NCI-H460 (cell line): ENCODE measurements around the gene MATK. TPM values are rescaled to one million over a fixed set of nuclear protein-coding genes. Genes with fewer than 3 reads are reported as not detected.
"Not testable (repeated sequence)": the region's sequence is repeated elsewhere in the genome, so short reads cannot be mapped to it uniquely, and the experiment has no call there.

Experiments used
- DNase-seq: peaks from one replicate; pipeline ENCODE4 v3.0.0-alpha.2; 2016; ENCODE audit warnings: low read depth; ENCODE audit errors: extremely low read depth
- total RNA-seq: library from RNA; depleted of rRNA; stranded (reverse); fragments of >200 nt; shearing (Covaris generic); gene quantifications from 2 replicates; pipeline ENCODE4 v1.2.3, GENCODE V29; 2014

The MATK gene
- total RNA-seq, 1 experiment from 2014 or later = not detected

- DNase-seq = no peak
Observed at GRCh38 chr19:3816566-3817218, 30.5 kb upstream of the MATK start.

GRCh38 chr19:3816148-3816547 is 30.0 kb upstream of the MATK start:
- not testable (repeated sequence) for DNase-seq

- no peak for DNase-seq
Observed at GRCh38 chr19:3814648-3815047, 28.5 kb upstream of the MATK start.

DNA sequence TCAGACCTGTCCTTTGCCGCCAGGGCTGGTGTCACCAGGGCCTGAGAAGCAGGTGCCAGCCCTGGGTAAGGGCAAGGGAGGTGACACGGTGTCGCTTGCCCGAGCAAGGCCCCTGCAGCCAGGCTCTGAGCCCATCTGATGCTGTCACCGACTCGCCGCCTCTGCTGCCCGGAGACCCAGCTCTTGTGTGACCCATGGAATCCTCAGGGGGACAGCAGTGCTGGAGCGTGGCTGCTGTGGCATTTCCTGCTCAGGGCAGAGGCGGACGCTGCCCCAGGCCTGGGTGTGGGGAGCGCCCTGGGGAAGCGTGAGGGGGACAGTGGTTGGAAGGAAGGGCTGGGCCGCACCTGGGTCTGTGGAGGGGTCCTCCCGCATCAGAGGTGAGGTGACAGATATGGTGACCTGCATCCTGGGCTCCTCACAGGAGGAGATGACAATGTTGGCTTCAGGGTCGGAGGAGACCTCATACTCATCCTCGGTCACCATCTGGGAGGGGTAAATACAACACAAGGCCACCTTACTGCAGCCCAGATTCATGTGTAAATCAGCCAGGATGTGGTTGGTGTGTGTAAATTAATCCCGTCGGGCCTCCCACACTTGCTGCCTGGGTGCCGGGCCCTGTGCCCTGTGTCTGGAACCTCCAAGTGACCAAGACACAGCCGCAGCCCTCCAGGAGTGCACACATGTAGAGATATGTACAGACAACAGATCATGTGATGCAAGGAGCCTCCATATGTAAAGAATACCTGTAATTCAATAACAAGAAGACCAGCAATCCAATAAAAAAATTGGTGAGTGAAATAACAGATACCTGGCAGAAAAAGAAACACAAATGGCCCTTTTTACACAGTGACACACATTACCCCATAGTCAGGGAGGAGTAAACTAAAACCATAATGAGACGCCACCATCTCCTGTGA is 27.6 kb upstream of the MATK start:
- DNase-seq = no peak

GRCh38 chr19:3810708-3811355 is 24.7 kb upstream of the MATK start:
- DNase-seq = no peak

- DNase-seq = no peak
Observed at GRCh38 chr19:3809881-3810707, 23.9 kb upstream of the MATK start.

DNA sequence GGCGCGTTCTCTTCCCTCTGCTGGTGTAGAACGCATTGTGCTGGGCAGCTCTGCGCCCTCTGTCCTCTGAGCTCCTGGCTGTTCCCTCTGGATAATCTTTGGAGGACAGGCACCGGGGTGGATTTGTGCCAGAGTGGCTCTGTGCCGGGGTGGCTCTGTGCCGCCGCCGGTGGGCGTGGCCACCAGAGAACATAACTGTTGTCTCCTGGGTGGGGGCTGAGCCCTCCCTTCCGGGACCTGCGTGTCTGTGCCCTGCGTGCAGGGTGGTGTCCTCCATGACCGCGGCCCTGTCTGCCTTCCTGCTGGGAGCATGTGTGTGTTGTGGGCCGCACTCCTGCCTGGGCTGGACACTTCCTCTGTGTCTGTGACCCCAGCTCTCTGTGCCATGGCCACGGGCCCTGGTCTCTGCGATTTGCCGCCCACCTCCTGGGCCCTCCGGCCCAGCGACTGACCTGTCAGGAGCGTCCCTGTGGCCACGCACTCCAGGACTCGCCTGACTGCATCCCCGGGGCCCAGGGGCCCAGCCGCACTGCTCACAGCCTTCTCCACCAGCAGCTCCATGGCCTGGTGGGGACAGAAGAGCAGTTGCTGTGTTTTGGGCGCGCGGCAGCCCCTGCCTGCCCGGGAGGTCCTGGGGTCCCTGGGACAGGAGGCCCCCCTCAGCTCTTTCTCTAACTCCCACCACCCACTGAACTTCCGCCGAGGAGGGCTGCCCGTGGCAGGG is 22.4 kb upstream of the MATK start:
- DNase-seq = no peak

DNA sequence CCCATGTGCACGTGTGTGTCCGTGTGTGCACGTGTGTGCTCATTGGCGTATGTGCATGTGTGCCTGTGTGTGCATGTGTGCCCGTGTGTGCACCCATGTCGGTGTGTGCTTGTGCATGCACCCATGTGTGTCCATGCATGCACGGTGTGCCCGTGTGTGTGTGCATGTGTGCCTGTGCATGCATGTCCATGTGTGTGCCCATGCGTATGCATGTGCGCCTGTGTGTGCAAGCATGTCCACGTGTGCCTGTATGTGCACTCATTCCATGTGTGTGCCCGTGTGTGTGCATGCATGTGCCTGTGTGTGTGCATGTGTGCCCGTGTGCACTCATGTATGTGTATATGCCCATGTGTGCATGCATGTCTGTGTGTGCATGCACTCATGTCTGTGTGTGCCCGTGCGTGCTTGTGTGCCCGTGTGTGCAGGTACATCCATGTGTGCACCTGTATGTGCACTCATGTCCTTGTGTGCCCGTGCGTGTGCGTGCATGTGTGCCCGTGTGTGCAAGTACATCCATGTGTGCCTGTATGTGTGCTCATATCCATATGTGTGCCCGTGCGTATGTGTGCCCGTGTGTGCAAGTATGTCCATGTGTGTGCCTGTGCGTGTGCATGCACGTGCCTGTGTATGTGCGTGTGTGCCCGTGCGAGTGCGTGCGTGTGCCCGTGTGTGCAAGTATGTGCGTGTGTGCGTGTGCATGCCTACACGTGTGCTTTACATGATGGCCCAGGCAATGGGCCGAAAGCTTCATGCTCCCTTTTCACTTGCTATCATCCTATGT is 21.6 kb upstream of the MATK start:
- no peak for DNase-seq

- DNase-seq = no peak
Observed at GRCh38 chr19:3807131-3807480, 20.9 kb upstream of the MATK start.

- DNase-seq = no peak
Observed at GRCh38 chr19:3805859-3806258, 19.7 kb upstream of the MATK start.

DNA sequence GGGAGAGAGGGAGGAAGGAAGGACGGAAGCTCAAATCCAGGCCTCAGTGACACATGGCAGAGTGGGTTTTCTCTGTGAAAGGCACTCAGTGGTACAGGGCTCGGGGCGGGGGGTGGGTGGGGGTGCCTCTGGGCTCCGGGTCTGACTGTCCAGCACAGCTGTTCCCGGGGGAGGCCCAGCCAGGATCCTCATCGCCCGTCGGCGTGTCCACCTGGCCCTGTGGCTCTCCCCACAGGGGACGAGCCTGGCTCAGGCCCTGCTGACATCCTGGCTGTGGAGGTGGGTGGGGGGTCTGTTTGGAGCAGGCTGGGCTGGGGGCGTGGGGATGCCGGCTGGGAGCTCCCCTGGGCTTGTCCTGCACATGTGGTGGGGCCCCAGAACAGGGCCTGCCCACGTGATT is 18.2 kb upstream of the MATK start:
- no peak for DNase-seq

DNA sequence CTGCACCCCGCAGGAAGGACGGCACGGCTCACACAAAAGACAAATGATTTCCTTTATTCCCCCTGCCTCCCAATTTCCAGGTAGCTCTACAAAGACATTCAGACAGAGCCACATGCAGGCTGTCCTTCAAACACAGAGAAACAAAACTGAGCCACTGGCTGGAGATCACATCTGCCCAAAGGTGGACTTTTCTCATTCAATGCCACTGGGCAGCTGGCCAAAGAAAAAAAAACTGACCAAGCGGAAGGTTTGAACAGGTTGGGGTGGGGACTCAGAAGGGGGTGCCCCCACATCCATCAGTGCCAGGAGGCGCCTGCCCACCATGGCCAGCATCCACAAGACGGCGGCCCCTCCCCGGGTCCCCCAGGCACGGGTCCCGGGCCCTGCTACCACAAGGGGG is 17.8 kb upstream of the MATK start:
- no peak for DNase-seq

DNA sequence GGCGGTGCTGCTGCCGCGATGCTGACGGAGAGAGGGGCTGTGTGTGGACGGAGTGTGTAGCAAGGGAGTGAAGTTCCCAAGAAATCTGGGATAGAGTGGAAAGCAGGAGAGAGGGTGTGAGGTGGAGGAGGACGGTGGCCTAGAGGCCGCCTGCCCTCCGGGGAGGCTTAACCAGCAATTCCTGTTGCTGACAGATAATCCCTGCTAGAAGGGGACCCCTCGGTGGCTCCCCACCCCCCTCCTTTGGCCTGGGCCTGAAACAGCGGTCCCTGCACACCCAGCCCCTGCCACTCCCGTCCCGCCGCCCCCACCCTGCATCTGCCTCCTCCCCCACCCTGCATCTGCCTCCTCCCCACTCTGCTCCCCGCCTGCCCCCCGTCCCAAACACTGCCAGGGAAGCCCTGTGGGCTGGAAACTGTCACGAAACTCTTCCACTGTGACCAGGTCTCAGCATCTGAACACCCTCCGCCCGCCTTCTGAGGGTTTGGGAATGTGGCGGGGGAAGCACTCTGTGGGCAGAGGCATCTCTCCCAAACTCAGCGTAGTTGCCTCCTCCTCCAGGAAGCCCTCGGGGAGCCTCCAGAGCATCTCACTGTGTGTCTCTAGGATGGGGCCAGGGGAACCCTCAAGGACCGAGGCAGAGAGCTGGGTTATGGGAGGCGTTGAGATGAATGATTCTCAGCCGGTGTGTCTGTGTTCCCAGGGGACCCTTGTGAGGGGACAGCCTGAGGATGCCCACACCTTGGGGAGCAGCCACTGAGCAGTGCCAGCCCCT is 17.1 kb upstream of the MATK start:
- DNase-seq = no peak

GRCh38 chr19:3801412-3802096 is 15.4 kb upstream of the MATK start:
- DNase-seq = no peak

DNA sequence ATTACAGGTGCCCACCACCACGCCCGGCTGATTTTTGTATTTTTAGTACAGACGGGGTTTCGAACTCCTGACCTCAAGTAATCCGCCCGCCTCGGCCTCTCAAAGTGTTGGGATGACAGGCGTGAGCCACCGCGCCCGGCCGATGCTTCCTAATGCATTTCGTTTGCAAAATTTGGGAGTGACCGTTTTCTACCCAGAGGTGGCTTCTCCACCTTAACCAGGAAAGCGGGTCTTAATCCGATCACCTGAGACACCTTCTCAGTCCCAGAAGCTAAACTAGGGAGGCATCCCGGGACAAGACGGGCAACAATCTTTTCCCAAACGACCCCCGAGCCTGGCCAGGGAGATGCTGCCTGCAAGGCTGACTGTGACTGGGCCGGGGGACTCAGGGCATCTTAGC is 14.8 kb upstream of the MATK start:
- no peak for DNase-seq

- DNase-seq = no peak
Observed at GRCh38 chr19:3798137-3798536, 12.0 kb upstream of the MATK start.

GRCh38 chr19:3796358-3796757 is 10.2 kb upstream of the MATK start:
- no peak for DNase-seq

- no peak for DNase-seq
Observed at GRCh38 chr19:3793799-3794198, 7.6 kb upstream of the MATK start.
